WERI-Rb-1 (cell line): Measurements from ENCODE around the gene TTC39B.

ENCODE experiments used
- DNase-seq: peaks from one replicate; pipeline ENCODE4 v3.0.0-alpha.2; 2020
- H3K27ac ChIP-seq: fragments of 250-450 bp; sonication (Bioruptor Pico); 2 replicates; pipeline ENCODE4 v1.5.1; 2020; ENCODE audit warnings: mild to moderate bottlenecking, moderate library complexity
- H3K27me3 ChIP-seq: fragments of 250-450 bp; sonication (Bioruptor Pico); 2 replicates; pipeline ENCODE4 v1.5.1; 2021; ENCODE audit warnings: mild to moderate bottlenecking, low read depth, moderate library complexity; ENCODE audit not compliant: insufficient read depth, severe bottlenecking
- H3K36me3 ChIP-seq: fragments of 250-450 bp; sonication (Bioruptor Pico); 2 replicates; pipeline ENCODE4 v1.5.1; 2020; ENCODE audit warnings: mild to moderate bottlenecking, moderate library complexity
- H3K4me3 ChIP-seq: 2 replicates; pipeline ENCODE4 v1.5.1; 2011; ENCODE audit warnings: low read depth, mild to moderate bottlenecking, control low read depth, low read length
- H3K9me3 ChIP-seq: fragments of 250-450 bp; sonication (Bioruptor Pico); 2 replicates; pipeline ENCODE4 v1.5.1; 2021; ENCODE audit warnings: mild to moderate bottlenecking, moderate library complexity; ENCODE audit not compliant: severe bottlenecking
- CTCF ChIP-seq: IDR thresholded peaks from 2 replicates; pipeline ENCODE4 v1.5.1; 2011; ENCODE audit warnings: low read depth, mild to moderate bottlenecking, control low read depth, inconsistent platforms, low read length

The TTC39B gene

GRCh38 chr9:15231788-15232635 lies 75.0 kb downstream of the TTC39B start:
- Histone ChIP-seq H3K27me3 (no peaks in the 10 kb centered on the region), H3K27ac (no peak overlapping the region), H3K36me3 (no peaks in the 10 kb centered on the region), H3K4me3 (no peak overlapping the region), H3K9me3 (no peaks in the 10 kb centered on the region)
- peak; percentile 68 for TF ChIP-seq CTCF
- DNase-seq: peak; percentile 39

GRCh38 chr9:15229409-15229808 lies 77.6 kb downstream of the TTC39B start:
- no peaks in the 10 kb centered on the region for H3K27me3 ChIP-seq
- no peak for DNase-seq
- H3K36me3 ChIP-seq: no peaks in the 10 kb centered on the region
- TF ChIP-seq CTCF: no peak
- no peaks in the 10 kb centered on the region for H3K9me3 ChIP-seq
- no peak overlapping the region for H3K4me3 ChIP-seq
- H3K27ac ChIP-seq: no peak overlapping the region

GRCh38 chr9:15227491-15227890 lies 79.5 kb downstream of the TTC39B start:
- no peak overlapping the region for H3K4me3 ChIP-seq
- no peaks in the 10 kb centered on the region for H3K27me3 ChIP-seq
- H3K27ac ChIP-seq: no peak overlapping the region
- no peaks in the 10 kb centered on the region for H3K36me3 ChIP-seq
- no peak for DNase-seq
- TF ChIP-seq CTCF: no peak
- no peaks in the 10 kb centered on the region for H3K9me3 ChIP-seq

- no peak overlapping the region for H3K27ac ChIP-seq
- TF ChIP-seq CTCF: no peak
Measured at GRCh38 chr9:15225564-15226126, 81.4 kb downstream of the TTC39B start.

GRCh38 chr9:15222313-15222712 lies 84.7 kb downstream of the TTC39B start:
- Histone ChIP-seq H3K27me3 (no peaks in the 10 kb centered on the region), H3K36me3 (no peaks in the 10 kb centered on the region), H3K4me3 (no peak overlapping the region), H3K27ac (no peak overlapping the region), H3K9me3 (no peaks in the 10 kb centered on the region)
- TF ChIP-seq CTCF: no peak
- no peak for DNase-seq

More at GRCh38 chr9:15225564-15226126, 81.4 kb downstream of the TTC39B start:
- Histone ChIP-seq H3K9me3 (no peaks in the 10 kb centered on the region), H3K27me3 (no peaks in the 10 kb centered on the region), H3K36me3 (no peaks in the 10 kb centered on the region), H3K4me3 (no peak overlapping the region)
- no peak for DNase-seq
